Stomach (tissue), 4 donors: Measurements from ENCODE around the gene BLACAT1.

Experiments used
- CTCF ChIP-seq, 7 experiments: fragments of 450-650 bp in 4 of 7; fragments of 200-600 bp in 3 of 7; sonication (generic) in 3 of 7; IDR thresholded peaks; one replicate each; pipeline ENCODE4 v1.5.1; 2016 to 2019; ENCODE audit warnings: antibody characterized with exemption in 7 of 7, control low read depth in 2 of 7, mild to moderate bottlenecking in 1 of 7
- POLR2A ChIP-seq, 4 donors: fragments of 450-650 bp; IDR thresholded peaks; one replicate each; pipeline ENCODE4 v1.6.1; 2016; ENCODE audit warnings: antibody characterized with exemption in 4 of 4, control low read depth in 2 of 4, mild to moderate bottlenecking in 1 of 4, moderate library complexity in 1 of 4
- POLR2AphosphoS5 ChIP-seq, 3 donors: sonication (generic); formaldehyde crosslinking; IDR thresholded peaks; one replicate each; pipeline ENCODE4 v1.6.1; 2016; ENCODE audit warnings: antibody characterized with exemption in 3 of 3

DNA sequence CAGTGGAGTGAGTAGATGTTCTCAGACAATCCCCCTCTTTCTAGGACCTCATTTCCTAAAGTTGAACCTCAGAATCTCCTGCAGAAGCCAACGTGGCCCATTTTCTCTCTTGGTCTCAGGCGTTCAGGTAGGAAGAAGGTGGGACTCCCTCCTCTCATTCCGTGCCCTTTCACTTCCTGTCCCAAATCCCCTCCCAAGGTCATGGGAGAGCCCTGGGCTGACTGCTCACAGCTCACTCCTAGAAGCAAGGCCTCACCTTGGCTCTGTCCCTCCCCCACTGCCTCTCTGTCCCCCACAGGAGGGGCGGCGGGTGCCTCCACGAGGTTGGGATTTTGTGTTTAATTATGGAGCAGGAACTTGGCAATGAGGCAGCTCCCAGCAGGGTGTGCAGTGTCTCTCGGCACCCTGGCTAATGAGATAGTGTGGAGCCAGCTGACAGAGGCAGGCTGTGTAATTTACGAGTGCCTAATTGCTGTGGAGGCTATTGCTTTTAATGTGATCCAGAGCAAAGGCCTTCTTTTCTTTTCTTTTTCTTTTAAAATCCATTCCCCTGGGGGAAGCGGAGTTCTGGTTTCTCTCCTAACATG is 39.5 kb upstream of the BLACAT1 start:
- no peak for TF ChIP-seq CTCF (IDR thresholded peaks at IDR 0.05)
- no peak for TF ChIP-seq POLR2A (IDR thresholded peaks at IDR 0.05)
- no peak for TF ChIP-seq POLR2AphosphoS5 (IDR thresholded peaks at IDR 0.05)
